HepG2 (cell line): ENCODE data around the gene DNAJB11. TPM values are rescaled to one million over a fixed set of nuclear protein-coding genes. Genes with fewer than 3 reads are reported as not detected.
"Not testable (repeated sequence)": the region's sequence is repeated elsewhere in the genome, so short reads cannot be mapped to it uniquely, and the experiment has no call there.

ENCODE experiments used
- ATF1 ChIP-seq: IDR thresholded peaks from 2 replicates; pipeline ENCODE4 v1.6.1; 2016; ENCODE audit warnings: mild to moderate bottlenecking, control low read depth
- CREB1 ChIP-seq, 2 experiments: fragments of 450-650 bp in 1 of 2; IDR thresholded peaks; 2 replicates each; pipeline ENCODE4 v1.6.1; 2016 to 2017; ENCODE audit warnings: control low read depth in 1 of 2, mild to moderate bottlenecking in 1 of 2, missing compliant biosample characterization in 1 of 2, missing genetic modification characterization in 1 of 2
- FOXO1 ChIP-seq: sonication (generic); formaldehyde crosslinking; IDR thresholded peaks from 2 replicates; pipeline ENCODE4 v1.4.0; 2020; ENCODE audit warnings: missing genetic modification reagents
- HHEX ChIP-seq: IDR thresholded peaks from 2 replicates; pipeline ENCODE4 v1.6.1; 2016; ENCODE audit warnings: control low read depth
- ISL2 ChIP-seq: sonication (generic); formaldehyde crosslinking; IDR thresholded peaks from 2 replicates; pipeline ENCODE4 v1.5.0; 2020; ENCODE audit warnings: missing genetic modification reagents
- KDM3A ChIP-seq: IDR thresholded peaks from 2 replicates; pipeline ENCODE4 v1.6.1; 2018; ENCODE audit warnings: low read depth, missing compliant biosample characterization
- KLF12 ChIP-seq: sonication (generic); formaldehyde crosslinking; IDR thresholded peaks from 2 replicates; pipeline ENCODE4 v1.4.0; 2020; ENCODE audit warnings: missing genetic modification reagents, borderline replicate concordance
- LCORL ChIP-seq, 2 experiments: fragments of 450-650 bp in 1 of 2; sonication (generic) in 1 of 2; formaldehyde crosslinking in 1 of 2; IDR thresholded peaks; 2 replicates each; pipeline versions ENCODE4 v1.5.0 to v1.6.1; 2017 to 2020; ENCODE audit warnings: antibody characterized with exemption in 1 of 2, missing genetic modification reagents in 1 of 2
- MAZ ChIP-seq, 2 experiments: sonication (generic) in 1 of 2; formaldehyde crosslinking in 1 of 2; IDR thresholded peaks; 2 replicates each; pipeline versions ENCODE4 v1.5.0 to v1.6.1; 2012 to 2020; ENCODE audit warnings: low read depth in 2 of 2, mild to moderate bottlenecking in 2 of 2, borderline replicate concordance in 1 of 2, improper control_type of control experiment in 1 of 2, low read length in 1 of 2, missing genetic modification reagents in 1 of 2, moderate library complexity in 1 of 2
- RARA ChIP-seq: IDR thresholded peaks from 2 replicates; pipeline ENCODE4 v1.6.1; 2016; ENCODE audit warnings: missing genetic modification reagents, missing compliant biosample characterization
- REPIN1 ChIP-seq: sonication (generic); formaldehyde crosslinking; IDR thresholded peaks from 2 replicates; pipeline ENCODE4 v1.8.0; 2022; ENCODE audit warnings: missing genetic modification reagents, low read depth, mild to moderate bottlenecking, borderline replicate concordance
- SP140L ChIP-seq: sonication (generic); formaldehyde crosslinking; IDR thresholded peaks from 2 replicates; pipeline ENCODE4 v1.4.0; 2020; ENCODE audit warnings: missing genetic modification reagents, borderline replicate concordance
- ZMYM4 ChIP-seq: sonication (generic); formaldehyde crosslinking; IDR thresholded peaks from 2 replicates; pipeline ENCODE4 v1.8.1; 2023; ENCODE audit warnings: mild to moderate bottlenecking, missing genetic modification reagents
- ZNF331 ChIP-seq: sonication (generic); formaldehyde crosslinking; IDR thresholded peaks from 2 replicates; pipeline ENCODE4 v1.4.0; 2020; ENCODE audit warnings: missing genetic modification reagents
- ZNF501 ChIP-seq: sonication (generic); formaldehyde crosslinking; IDR thresholded peaks from 2 replicates; pipeline ENCODE4 v1.5.1; 2020; ENCODE audit warnings: mild to moderate bottlenecking, moderate library complexity, missing genetic modification reagents
- ZSCAN9 ChIP-seq: IDR thresholded peaks from 2 replicates; pipeline ENCODE4 v1.6.1; 2016; ENCODE audit warnings: borderline replicate concordance
- polyA plus RNA-seq, 8 experiments: library from polyadenylated mRNA; depleted of rRNA in 3 of 8; stranded (reverse) in 7 of 8; unstranded in 1 of 8; fragments of >200 nt; fragmentation: Illumina TruSeq in 4 of 8; extraction: Trizol in 4 of 8; gene quantifications; 2 replicates each; pipeline versions ENCODE4 v1.2.1 to v1.2.3, GENCODE V29; 2011 to 2016; ENCODE audit warnings: low read depth in 4 of 8, missing spikeins in 1 of 8, mixed read lengths in 1 of 8; ENCODE audit not compliant: insufficient read depth in 1 of 8
- total RNA-seq, 5 experiments: library from RNA; depleted of rRNA; stranded (reverse); fragments of >200 nt; fragmentation: Illumina TruSeq; extraction: Trizol; gene quantifications; 2 replicates each; pipeline ENCODE4 v1.2.3, GENCODE V29; 2016; ENCODE audit warnings: low read depth in 1 of 5
- TF ChIP-seq, protein P1 (sequence below): sonication (generic); formaldehyde crosslinking; IDR thresholded peaks from 2 replicates; pipeline ENCODE4 v1.5.0; 2020; ENCODE audit warnings: mild to moderate bottlenecking, missing genetic modification reagents, moderate library complexity
- TF ChIP-seq, protein P2 (sequence below): sonication (generic); formaldehyde crosslinking; IDR thresholded peaks from 2 replicates; pipeline ENCODE4 v1.4.0; 2020; ENCODE audit warnings: missing genetic modification reagents, mild to moderate bottlenecking, borderline replicate concordance
- TF ChIP-seq, protein P3 (sequence below): sonication (generic); formaldehyde crosslinking; IDR thresholded peaks from 2 replicates; pipeline ENCODE4 v1.5.1; 2020; ENCODE audit warnings: mild to moderate bottlenecking, moderate library complexity, missing genetic modification reagents
- TF ChIP-seq, protein P4 (sequence below): IDR thresholded peaks from 2 replicates; pipeline ENCODE4 v1.6.1; 2012; ENCODE audit warnings: inconsistent platforms
- TF ChIP-seq, protein P5 (sequence below), 2 experiments: sonication (generic) in 1 of 2; formaldehyde crosslinking in 1 of 2; IDR thresholded peaks; 2 replicates each; pipeline versions ENCODE4 v1.4.0 to v1.6.1; 2018 to 2020; ENCODE audit warnings: missing genetic modification reagents in 2 of 2, borderline replicate concordance in 1 of 2, low read depth in 1 of 2, mild to moderate bottlenecking in 1 of 2, missing biosample characterization in 1 of 2

DNAJB11 gene
- total and polyA plus RNA-seq, 2 of the 13 experiments (the other 11 are each of a cell fraction or from before 2014, with no cell fraction given), result 41.0 to 132 TPM

DNA sequence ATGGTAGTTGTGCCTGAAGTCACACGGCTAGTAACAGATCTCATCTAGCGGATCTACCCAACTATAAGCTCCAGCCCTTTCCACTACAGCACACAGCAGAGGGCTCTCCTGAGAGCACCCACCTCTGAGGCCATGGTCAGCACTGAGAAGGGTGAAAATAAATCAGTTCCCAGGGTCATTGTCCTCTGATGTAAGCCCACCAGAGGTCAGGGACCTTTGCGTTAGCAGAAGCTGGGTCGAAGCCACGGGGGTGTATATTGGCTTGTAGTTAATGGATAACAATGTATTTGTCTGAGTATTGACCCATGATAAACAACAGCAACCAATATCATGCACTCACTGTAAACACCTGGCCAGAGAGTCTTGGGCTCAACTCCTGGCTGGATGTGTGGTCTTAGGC, 63.7 kb downstream of the DNAJB11 start (continued):
- TF ChIP-seq, protein P1, sequence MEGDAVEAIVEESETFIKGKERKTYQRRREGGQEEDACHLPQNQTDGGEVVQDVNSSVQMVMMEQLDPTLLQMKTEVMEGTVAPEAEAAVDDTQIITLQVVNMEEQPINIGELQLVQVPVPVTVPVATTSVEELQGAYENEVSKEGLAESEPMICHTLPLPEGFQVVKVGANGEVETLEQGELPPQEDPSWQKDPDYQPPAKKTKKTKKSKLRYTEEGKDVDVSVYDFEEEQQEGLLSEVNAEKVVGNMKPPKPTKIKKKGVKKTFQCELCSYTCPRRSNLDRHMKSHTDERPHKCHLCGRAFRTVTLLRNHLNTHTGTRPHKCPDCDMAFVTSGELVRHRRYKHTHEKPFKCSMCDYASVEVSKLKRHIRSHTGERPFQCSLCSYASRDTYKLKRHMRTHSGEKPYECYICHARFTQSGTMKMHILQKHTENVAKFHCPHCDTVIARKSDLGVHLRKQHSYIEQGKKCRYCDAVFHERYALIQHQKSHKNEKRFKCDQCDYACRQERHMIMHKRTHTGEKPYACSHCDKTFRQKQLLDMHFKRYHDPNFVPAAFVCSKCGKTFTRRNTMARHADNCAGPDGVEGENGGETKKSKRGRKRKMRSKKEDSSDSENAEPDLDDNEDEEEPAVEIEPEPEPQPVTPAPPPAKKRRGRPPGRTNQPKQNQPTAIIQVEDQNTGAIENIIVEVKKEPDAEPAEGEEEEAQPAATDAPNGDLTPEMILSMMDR (CRISPR knock-in tag), result peak; percentile 66
- peak; percentile 51; the same call in 1 of the 2 replicates for TF ChIP-seq KDM3A
- peak; percentile 96 for TF ChIP-seq RARA (CRISPR knock-in tag)
- TF ChIP-seq ZNF501 (CRISPR knock-in tag), result 0 out of 2 replicates have a peak, but pooled peaks have one; percentile 21
- peak; percentile 45; the same call in 1 of the 2 replicates for TF ChIP-seq ATF1 (CRISPR knock-in tag)
- TF ChIP-seq KLF12 (CRISPR knock-in tag), result peak; percentile 47; the same call in 1 of the 2 replicates
- peak; percentile 72; the same call in 1 of the 2 replicates for TF ChIP-seq SP140L (CRISPR knock-in tag)
- TF ChIP-seq, protein P2, sequence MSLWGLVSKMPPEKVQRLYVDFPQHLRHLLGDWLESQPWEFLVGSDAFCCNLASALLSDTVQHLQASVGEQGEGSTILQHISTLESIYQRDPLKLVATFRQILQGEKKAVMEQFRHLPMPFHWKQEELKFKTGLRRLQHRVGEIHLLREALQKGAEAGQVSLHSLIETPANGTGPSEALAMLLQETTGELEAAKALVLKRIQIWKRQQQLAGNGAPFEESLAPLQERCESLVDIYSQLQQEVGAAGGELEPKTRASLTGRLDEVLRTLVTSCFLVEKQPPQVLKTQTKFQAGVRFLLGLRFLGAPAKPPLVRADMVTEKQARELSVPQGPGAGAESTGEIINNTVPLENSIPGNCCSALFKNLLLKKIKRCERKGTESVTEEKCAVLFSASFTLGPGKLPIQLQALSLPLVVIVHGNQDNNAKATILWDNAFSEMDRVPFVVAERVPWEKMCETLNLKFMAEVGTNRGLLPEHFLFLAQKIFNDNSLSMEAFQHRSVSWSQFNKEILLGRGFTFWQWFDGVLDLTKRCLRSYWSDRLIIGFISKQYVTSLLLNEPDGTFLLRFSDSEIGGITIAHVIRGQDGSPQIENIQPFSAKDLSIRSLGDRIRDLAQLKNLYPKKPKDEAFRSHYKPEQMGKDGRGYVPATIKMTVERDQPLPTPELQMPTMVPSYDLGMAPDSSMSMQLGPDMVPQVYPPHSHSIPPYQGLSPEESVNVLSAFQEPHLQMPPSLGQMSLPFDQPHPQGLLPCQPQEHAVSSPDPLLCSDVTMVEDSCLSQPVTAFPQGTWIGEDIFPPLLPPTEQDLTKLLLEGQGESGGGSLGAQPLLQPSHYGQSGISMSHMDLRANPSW, result 0 out of 2 replicates have a peak, but pooled peaks have one; percentile 52
- peak; percentile 79 for TF ChIP-seq ZMYM4 (CRISPR knock-in tag)
- TF ChIP-seq, protein P3, sequence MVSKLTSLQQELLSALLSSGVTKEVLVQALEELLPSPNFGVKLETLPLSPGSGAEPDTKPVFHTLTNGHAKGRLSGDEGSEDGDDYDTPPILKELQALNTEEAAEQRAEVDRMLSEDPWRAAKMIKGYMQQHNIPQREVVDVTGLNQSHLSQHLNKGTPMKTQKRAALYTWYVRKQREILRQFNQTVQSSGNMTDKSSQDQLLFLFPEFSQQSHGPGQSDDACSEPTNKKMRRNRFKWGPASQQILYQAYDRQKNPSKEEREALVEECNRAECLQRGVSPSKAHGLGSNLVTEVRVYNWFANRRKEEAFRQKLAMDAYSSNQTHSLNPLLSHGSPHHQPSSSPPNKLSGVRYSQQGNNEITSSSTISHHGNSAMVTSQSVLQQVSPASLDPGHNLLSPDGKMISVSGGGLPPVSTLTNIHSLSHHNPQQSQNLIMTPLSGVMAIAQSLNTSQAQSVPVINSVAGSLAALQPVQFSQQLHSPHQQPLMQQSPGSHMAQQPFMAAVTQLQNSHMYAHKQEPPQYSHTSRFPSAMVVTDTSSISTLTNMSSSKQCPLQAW (CRISPR knock-in tag), result peak; percentile 99
- not testable (repeated sequence) for TF ChIP-seq LCORL (IDR thresholded peaks at IDR 0.05); MAZ (IDR thresholded peaks at IDR 0.05; ENCODE audit: borderline replicate concordance, low read depth, low read length)
- TF ChIP-seq LCORL (CRISPR knock-in tag; IDR thresholded peaks at IDR 0.05), result peak; percentile 50; the same call in 1 of the 2 replicates
- TF ChIP-seq ISL2 (CRISPR knock-in tag), result peak; percentile 74; the same call in 1 of the 2 replicates
- TF ChIP-seq FOXO1, result peak; percentile 87
- peak; percentile 26; the same call in 1 of the 2 replicates for TF ChIP-seq ZSCAN9 (CRISPR knock-in tag)
- TF ChIP-seq, protein P4, sequence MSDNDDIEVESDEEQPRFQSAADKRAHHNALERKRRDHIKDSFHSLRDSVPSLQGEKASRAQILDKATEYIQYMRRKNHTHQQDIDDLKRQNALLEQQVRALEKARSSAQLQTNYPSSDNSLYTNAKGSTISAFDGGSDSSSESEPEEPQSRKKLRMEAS, result peak; percentile 60
- peak; percentile 45; the same call in 1 of the 2 replicates for TF ChIP-seq MAZ (CRISPR knock-in tag; IDR thresholded peaks at IDR 0.05; ENCODE audit: low read depth)
- peak; percentile 93 for TF ChIP-seq HHEX
- TF ChIP-seq, protein P5, sequence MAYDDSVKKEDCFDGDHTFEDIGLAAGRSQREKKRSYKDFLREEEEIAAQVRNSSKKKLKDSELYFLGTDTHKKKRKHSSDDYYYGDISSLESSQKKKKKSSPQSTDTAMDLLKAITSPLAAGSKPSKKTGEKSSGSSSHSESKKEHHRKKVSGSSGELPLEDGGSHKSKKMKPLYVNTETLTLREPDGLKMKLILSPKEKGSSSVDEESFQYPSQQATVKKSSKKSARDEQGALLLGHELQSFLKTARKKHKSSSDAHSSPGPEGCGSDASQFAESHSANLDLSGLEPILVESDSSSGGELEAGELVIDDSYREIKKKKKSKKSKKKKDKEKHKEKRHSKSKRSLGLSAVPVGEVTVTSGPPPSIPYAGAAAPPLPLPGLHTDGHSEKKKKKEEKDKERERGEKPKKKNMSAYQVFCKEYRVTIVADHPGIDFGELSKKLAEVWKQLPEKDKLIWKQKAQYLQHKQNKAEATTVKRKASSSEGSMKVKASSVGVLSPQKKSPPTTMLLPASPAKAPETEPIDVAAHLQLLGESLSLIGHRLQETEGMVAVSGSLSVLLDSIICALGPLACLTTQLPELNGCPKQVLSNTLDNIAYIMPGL (CRISPR knock-in tag; IDR thresholded peaks at IDR 0.05; ENCODE audit: borderline replicate concordance in 1 of 2, low read depth in 1 of 2), result 0 out of 4 replicates have a peak, but pooled peaks of 1 of the 2 experiments have one; percentile 20
- TF ChIP-seq CREB1 (IDR thresholded peaks at IDR 0.05), result 0 out of 2 replicates have a peak, but pooled peaks have one; percentile 5
- TF ChIP-seq CREB1 (CRISPR knock-in tag; IDR thresholded peaks at IDR 0.05), result peak; percentile 72
- peak; percentile 81; the same call in 1 of the 2 replicates for TF ChIP-seq REPIN1 (CRISPR knock-in tag)
- peak; percentile 58; the same call in 1 of the 2 replicates for TF ChIP-seq ZNF331 (CRISPR knock-in tag)
